ENCODE data around the gene RASAL2. TPM values are rescaled to one million over a fixed set of nuclear protein-coding genes. Genes with fewer than 3 reads are reported as not detected.

RASAL2 gene
- total RNA-seq, 3 donors from 2014 or later (not counting 1 experiment from before 2014, with no cell fraction given), result 0.16 to 0.23 TPM; not detected in 1

DNA sequence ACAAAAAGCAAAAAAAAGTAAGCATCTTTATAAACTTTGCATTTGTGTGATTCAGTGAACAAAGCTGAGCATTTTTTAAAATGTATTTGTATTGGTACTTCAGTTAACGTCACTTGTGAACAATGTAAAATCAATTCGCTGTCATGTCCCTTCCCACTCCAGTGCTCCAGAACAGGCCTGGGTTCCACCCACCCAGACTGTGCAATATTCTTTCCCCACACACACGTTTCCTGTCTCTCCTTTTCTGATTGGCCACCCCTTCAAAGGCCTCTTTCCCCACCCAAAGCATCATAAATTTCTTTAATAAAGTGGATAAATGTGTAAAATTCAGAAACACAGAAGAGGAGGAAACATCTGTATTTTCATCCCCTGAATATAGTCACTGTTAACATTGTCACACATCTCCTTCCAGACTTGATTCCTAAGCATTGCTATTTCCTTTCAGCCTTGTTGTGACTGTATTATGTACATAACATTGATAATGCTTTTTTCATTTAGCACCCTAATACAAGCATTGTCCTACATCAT is 390.9 kb downstream of the RASAL2 start:
- no peak for DNase-seq
- H3K9me3 Mint-ChIP-seq, result no peaks in the 10 kb centered on the region
- H3K4me1 Mint-ChIP-seq, result peaks cover 0 to 4% of the 10 kb centered on the region in 2 donors
- no peak overlapping the region for H3K27ac Mint-ChIP-seq
- Histone ChIP-seq H3K4me1 (ENCODE audit: control insufficient read depth, insufficient read depth, low read length) (peaks cover 13% of the 10 kb centered on the region), H3K27me3 (ENCODE audit: control insufficient read depth, insufficient read depth, low read length) (peaks cover 4% of the 10 kb centered on the region), H3K36me3 (ENCODE audit: control insufficient read depth, insufficient read depth, low read length) (no peaks in the 10 kb centered on the region), H3K4me3 (ENCODE audit: low read length) (no peak overlapping the region), H3K9me3 (ENCODE audit: control insufficient read depth, insufficient read depth, low read length) (no peaks in the 10 kb centered on the region), H3K27ac (ENCODE audit: low read length) (no peak overlapping the region)
- no peak overlapping the region for H3K4me3 Mint-ChIP-seq
- WGBS (ENCODE audit: insufficient coverage), result 39% methylated on average over 3 of the region's 3 CpGs
- H3K27me3 Mint-ChIP-seq (ENCODE audit: low read depth in 2 of 2), result peaks cover 8 to 10% of the 10 kb centered on the region in 2 donors
- intact Hi-C loops (cut with micrococcal nuclease), result no loop called here
- TF ChIP-seq, protein P1, sequence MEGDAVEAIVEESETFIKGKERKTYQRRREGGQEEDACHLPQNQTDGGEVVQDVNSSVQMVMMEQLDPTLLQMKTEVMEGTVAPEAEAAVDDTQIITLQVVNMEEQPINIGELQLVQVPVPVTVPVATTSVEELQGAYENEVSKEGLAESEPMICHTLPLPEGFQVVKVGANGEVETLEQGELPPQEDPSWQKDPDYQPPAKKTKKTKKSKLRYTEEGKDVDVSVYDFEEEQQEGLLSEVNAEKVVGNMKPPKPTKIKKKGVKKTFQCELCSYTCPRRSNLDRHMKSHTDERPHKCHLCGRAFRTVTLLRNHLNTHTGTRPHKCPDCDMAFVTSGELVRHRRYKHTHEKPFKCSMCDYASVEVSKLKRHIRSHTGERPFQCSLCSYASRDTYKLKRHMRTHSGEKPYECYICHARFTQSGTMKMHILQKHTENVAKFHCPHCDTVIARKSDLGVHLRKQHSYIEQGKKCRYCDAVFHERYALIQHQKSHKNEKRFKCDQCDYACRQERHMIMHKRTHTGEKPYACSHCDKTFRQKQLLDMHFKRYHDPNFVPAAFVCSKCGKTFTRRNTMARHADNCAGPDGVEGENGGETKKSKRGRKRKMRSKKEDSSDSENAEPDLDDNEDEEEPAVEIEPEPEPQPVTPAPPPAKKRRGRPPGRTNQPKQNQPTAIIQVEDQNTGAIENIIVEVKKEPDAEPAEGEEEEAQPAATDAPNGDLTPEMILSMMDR (IDR thresholded peaks at IDR 0.05), result no peak
- ATAC-seq, result no peak
- no peaks in the 10 kb centered on the region for H3K36me3 Mint-ChIP-seq

DNA sequence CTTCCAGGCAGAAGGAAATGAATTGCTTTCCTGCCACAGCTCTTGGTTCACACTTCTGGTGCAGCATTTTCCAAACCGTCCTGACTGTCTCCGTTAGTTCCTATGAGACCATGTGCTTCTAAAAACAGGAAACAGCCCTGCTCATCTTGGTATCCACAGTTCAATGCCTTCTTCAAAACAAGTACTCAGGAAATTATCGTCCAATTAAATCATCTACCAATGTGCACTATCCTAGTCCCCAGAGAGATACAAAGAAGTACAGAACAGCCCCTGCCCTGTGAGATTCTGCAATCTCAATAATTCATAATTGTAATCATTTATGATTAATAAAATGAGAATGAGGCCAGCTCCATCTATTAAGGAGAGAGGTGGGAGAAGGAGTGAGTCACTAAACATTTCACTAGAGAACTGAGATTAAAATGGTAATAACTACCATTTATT is 391.7 kb downstream of the RASAL2 start:
- H3K4me1 Mint-ChIP-seq, result peaks cover 0 to 4% of the 10 kb centered on the region in 2 donors
- H3K9me3 Mint-ChIP-seq, result no peaks in the 10 kb centered on the region
- no peak overlapping the region for H3K4me3 Mint-ChIP-seq
- DNase-seq, result no peak
- no peak overlapping the region for H3K4me3 ChIP-seq (ENCODE audit: low read length)
- H3K27ac Mint-ChIP-seq, result no peak overlapping the region
- TF ChIP-seq, protein P1 (IDR thresholded peaks at IDR 0.05), result no peak
- peaks cover 13% of the 10 kb centered on the region for H3K4me1 ChIP-seq (ENCODE audit: control insufficient read depth, insufficient read depth, low read length)
- intact Hi-C loops (cut with micrococcal nuclease), result no loop called here
- H3K36me3 ChIP-seq (ENCODE audit: control insufficient read depth, insufficient read depth, low read length), result no peaks in the 10 kb centered on the region
- 37% methylated on average over 3 of the region's 3 CpGs for WGBS (ENCODE audit: insufficient coverage)
- H3K27ac ChIP-seq (ENCODE audit: low read length), result no peak overlapping the region
- H3K27me3 Mint-ChIP-seq (ENCODE audit: low read depth in 2 of 2), result peaks cover 8% of the 10 kb centered on the region in 2 donors
- ATAC-seq, result no peak
- H3K27me3 ChIP-seq (ENCODE audit: control insufficient read depth, insufficient read depth, low read length), result peaks cover 4% of the 10 kb centered on the region
- H3K9me3 ChIP-seq (ENCODE audit: control insufficient read depth, insufficient read depth, low read length), result no peaks in the 10 kb centered on the region
- no peaks in the 10 kb centered on the region for H3K36me3 Mint-ChIP-seq

DNA sequence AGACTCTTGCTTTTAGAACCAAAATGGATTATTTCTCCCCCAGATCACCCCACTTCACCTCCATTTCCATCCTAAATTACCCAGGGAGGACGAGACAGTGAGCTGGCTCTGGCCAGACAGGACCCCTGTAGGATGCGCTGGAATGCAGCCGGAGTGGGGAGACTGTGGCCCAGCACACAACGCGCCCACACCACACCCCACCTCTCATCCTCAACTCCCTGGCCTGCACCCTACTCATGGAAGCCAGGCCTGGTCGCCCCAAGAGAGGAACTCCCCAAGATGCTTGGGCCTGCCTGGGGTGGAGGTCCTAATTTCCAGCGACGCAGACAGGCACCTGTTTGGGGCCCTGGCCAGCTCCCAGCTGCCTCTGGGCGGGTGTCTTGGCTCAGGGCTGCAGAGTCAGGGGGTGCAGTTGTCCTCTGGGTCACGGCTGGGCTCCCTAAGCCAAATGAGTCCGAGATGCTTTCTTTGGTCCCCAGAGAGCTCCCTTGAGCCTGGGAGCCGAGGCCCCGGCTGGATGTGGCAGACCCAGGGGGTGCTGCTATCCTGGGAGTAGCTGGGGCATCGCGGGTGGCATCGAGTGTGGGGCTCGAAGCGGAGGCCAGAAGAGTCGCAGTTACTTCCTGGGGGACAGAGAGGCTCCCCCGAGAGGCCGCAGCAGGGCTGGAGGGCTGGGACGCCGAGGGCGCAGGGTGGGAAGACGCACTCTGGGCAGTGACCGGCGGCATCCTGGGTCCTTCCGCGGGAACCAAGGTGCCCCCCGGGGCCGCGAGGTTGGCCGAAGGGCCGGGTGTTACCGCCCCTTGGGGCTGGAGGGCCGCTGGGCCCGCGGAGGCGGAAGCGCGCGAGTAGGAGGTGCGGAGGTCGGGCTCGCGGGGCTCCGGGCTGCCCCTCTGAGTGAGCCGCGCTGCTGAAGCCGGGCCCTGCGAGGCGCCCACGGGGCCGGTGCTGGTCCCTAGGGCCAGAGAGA is 392.5 kb downstream of the RASAL2 start:
- intact Hi-C loops (cut with micrococcal nuclease), result no loop called here

More for the DNA sequence above, 392.5 kb downstream of the RASAL2 start:
- Mint-ChIP-seq H3K4me1 (peaks cover 0 to 4% of the 10 kb centered on the region in 2 donors), H3K36me3 (no peaks in the 10 kb centered on the region), H3K27me3 (ENCODE audit: low read depth in 2 of 2) (peaks cover 8% of the 10 kb centered on the region in 2 donors), H3K27ac (no peak overlapping the region), H3K9me3 (no peaks in the 10 kb centered on the region), H3K4me3 (peak overlapping the region; percentile 25)
- ATAC-seq (peak in 1 of 3 donors; percentile 62), DNase-seq (no peak)
- Histone ChIP-seq H3K4me3 (ENCODE audit: low read length) (peak overlapping the region; percentile 6), H3K27me3 (ENCODE audit: control insufficient read depth, insufficient read depth, low read length) (peaks cover 4% of the 10 kb centered on the region), H3K36me3 (ENCODE audit: control insufficient read depth, insufficient read depth, low read length) (no peaks in the 10 kb centered on the region), H3K27ac (ENCODE audit: low read length) (peak overlapping the region; percentile 42), H3K4me1 (ENCODE audit: control insufficient read depth, insufficient read depth, low read length) (peaks cover 13% of the 10 kb centered on the region), H3K9me3 (ENCODE audit: control insufficient read depth, insufficient read depth, low read length) (no peaks in the 10 kb centered on the region)
- WGBS (ENCODE audit: insufficient coverage), result 42% methylated on average over 54 of the region's 54 CpGs
- TF ChIP-seq, protein P1 (IDR thresholded peaks at IDR 0.05), result no peak

Data from natural killer cell (primary cell).